RPMI7951 (cell line): Measurements from ENCODE around the gene PRKG1. TPM values are rescaled to one million over a fixed set of nuclear protein-coding genes. Genes with fewer than 3 reads are reported as not detected.
"Not testable (repeated sequence)": the region's sequence is repeated elsewhere in the genome, so short reads cannot be mapped to it uniquely, and the experiment has no call there.

ENCODE experiments used
- DNase-seq: peaks from one replicate; pipeline ENCODE4 v3.0.0-alpha.2; 2012; ENCODE audit warnings: low read depth
- total RNA-seq: library from RNA; depleted of rRNA; stranded (reverse); fragments of >200 nt; shearing (Covaris generic); gene quantifications from 2 replicates; pipeline ENCODE4 v1.2.3, GENCODE V29; 2014

Gene PRKG1
- total RNA-seq, 1 experiment from 2014 or later, result 0.12 TPM

GRCh38 chr10:51270936-51271530 is 196.7 kb downstream of the PRKG1 start:
- DNase-seq, result no peak

GRCh38 chr10:51272099-51272498 is 197.8 kb downstream of the PRKG1 start:
- not testable (repeated sequence) for DNase-seq

GRCh38 chr10:51272555-51272954 is 198.3 kb downstream of the PRKG1 start:
- no peak for DNase-seq

- DNase-seq, result no peak
Observed at GRCh38 chr10:51273574-51273973, 199.3 kb downstream of the PRKG1 start.

GRCh38 chr10:51276097-51276496 is 201.8 kb downstream of the PRKG1 start:
- not testable (repeated sequence) for DNase-seq

GRCh38 chr10:51281387-51281786 is 207.1 kb downstream of the PRKG1 start:
- not testable (repeated sequence) for DNase-seq

- DNase-seq, result no peak
Observed at GRCh38 chr10:51285601-51286000, 211.3 kb downstream of the PRKG1 start.

- no peak for DNase-seq
Observed at GRCh38 chr10:51288511-51288910, 214.2 kb downstream of the PRKG1 start.

GRCh38 chr10:51289519-51289918 is 215.2 kb downstream of the PRKG1 start:
- DNase-seq, result no peak

GRCh38 chr10:51291961-51292360 is 217.7 kb downstream of the PRKG1 start:
- DNase-seq, result no peak

GRCh38 chr10:51297438-51297837 is 223.2 kb downstream of the PRKG1 start:
- no peak for DNase-seq

GRCh38 chr10:51300617-51301304 is 226.5 kb downstream of the PRKG1 start:
- DNase-seq, result peak; percentile 8

GRCh38 chr10:51301644-51302043 is 227.4 kb downstream of the PRKG1 start:
- no peak for DNase-seq

GRCh38 chr10:51302316-51302715 is 228.0 kb downstream of the PRKG1 start:
- no peak for DNase-seq

- no peak for DNase-seq
Observed at GRCh38 chr10:51308116-51308515, 233.8 kb downstream of the PRKG1 start.

- DNase-seq, result no peak
Observed at GRCh38 chr10:51311228-51311627, 236.9 kb downstream of the PRKG1 start.

- no peak for DNase-seq
Observed at GRCh38 chr10:51312817-51313216, 238.5 kb downstream of the PRKG1 start.

GRCh38 chr10:51313251-51313650 is 239.0 kb downstream of the PRKG1 start:
- no peak for DNase-seq

GRCh38 chr10:51313773-51314478 is 239.6 kb downstream of the PRKG1 start:
- no peak for DNase-seq

GRCh38 chr10:51314481-51314880 is 240.2 kb downstream of the PRKG1 start:
- DNase-seq, result no peak

- DNase-seq, result no peak
Observed at GRCh38 chr10:51318399-51319172, 244.3 kb downstream of the PRKG1 start.

GRCh38 chr10:51319173-51319435 is 244.8 kb downstream of the PRKG1 start:
- DNase-seq, result no peak

- no peak for DNase-seq
Observed at GRCh38 chr10:51321300-51321699, 247.0 kb downstream of the PRKG1 start.
